ENCODE results near the gene CXCL8.

CXCL8 gene

DNA sequence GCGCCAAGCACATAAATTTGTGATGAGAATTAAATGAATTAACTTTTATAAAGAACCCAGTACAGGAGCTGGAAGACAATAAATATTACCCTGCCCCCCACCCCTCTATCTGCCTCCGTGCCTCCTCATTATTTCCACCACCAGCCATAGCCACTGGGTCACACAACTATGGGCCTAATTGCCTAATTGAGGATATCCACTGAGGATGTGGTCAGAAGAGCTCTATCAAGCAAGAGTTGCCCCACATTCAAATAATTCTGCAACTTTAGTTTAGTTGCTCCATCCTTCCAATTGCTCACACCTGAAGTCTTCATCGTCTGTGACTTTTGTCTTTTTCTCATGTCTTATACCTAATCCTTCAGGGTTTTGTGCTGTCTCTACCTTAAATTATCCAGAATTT lies 9.5 kb upstream of the CXCL8 start:
- TF ChIP-seq POLR2AphosphoS5 (IDR thresholded peaks at IDR 0.05; ENCODE audit: low read depth, low read length) (no peak), FOXP2 (optimal IDR thresholded peaks at IDR 0.05; ENCODE audit: borderline replicate concordance, extremely low read depth, extremely low read length, insufficient read depth) (no peak), SIN3A (IDR thresholded peaks at IDR 0.05; ENCODE audit: borderline replicate concordance, insufficient read depth, low read length) (no peak), TAF1 (IDR thresholded peaks at IDR 0.05; ENCODE audit: borderline replicate concordance, insufficient read depth, low read length) (no peak)
- TF ChIP-seq, protein P1, sequence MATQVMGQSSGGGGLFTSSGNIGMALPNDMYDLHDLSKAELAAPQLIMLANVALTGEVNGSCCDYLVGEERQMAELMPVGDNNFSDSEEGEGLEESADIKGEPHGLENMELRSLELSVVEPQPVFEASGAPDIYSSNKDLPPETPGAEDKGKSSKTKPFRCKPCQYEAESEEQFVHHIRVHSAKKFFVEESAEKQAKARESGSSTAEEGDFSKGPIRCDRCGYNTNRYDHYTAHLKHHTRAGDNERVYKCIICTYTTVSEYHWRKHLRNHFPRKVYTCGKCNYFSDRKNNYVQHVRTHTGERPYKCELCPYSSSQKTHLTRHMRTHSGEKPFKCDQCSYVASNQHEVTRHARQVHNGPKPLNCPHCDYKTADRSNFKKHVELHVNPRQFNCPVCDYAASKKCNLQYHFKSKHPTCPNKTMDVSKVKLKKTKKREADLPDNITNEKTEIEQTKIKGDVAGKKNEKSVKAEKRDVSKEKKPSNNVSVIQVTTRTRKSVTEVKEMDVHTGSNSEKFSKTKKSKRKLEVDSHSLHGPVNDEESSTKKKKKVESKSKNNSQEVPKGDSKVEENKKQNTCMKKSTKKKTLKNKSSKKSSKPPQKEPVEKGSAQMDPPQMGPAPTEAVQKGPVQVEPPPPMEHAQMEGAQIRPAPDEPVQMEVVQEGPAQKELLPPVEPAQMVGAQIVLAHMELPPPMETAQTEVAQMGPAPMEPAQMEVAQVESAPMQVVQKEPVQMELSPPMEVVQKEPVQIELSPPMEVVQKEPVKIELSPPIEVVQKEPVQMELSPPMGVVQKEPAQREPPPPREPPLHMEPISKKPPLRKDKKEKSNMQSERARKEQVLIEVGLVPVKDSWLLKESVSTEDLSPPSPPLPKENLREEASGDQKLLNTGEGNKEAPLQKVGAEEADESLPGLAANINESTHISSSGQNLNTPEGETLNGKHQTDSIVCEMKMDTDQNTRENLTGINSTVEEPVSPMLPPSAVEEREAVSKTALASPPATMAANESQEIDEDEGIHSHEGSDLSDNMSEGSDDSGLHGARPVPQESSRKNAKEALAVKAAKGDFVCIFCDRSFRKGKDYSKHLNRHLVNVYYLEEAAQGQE (IDR thresholded peaks at IDR 0.05; ENCODE audit: insufficient read depth in 1 of 2, low read depth in 2 of 2, low read length in 2 of 2), result no peak

DNA sequence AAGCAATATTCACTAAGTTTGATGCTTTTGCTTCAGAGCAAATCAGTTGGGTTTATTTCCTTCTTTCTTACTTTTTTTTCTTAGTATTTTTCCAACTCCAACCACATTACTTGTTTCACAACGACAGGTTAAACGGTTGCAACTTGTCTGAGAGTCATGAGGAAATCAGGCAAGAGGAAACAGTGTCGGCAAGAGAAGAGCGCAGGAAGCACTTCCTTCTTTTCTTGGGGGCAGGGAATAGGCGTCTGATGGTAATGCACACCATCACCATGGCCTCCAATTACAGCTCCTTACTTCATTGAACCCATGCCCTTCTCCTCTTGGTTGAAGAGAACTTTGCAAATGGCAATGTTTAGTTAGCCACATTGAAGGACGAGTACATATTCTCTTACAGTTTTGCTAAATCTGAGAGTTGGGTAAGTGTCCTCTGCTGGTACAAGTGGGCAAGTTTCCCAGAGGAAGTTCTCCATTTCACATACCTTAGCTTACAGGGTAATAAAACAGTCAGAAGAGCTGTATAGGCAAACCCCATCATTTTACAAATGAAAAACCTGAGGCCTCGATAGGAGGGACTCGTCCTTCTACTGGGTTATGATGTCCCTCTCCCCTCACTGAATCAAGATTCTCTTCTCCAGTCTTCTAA lies 8.3 kb upstream of the CXCL8 start:
- TF ChIP-seq, protein P1 (IDR thresholded peaks at IDR 0.05; ENCODE audit: insufficient read depth in 1 of 2, low read depth in 2 of 2, low read length in 2 of 2), result no peak
- TF ChIP-seq TAF1 (IDR thresholded peaks at IDR 0.05; ENCODE audit: borderline replicate concordance, insufficient read depth, low read length), result no peak
- no peak for TF ChIP-seq FOXP2 (optimal IDR thresholded peaks at IDR 0.05; ENCODE audit: borderline replicate concordance, extremely low read depth, extremely low read length, insufficient read depth)
- TF ChIP-seq POLR2AphosphoS5 (IDR thresholded peaks at IDR 0.05; ENCODE audit: low read depth, low read length), result no peak
- no peak for TF ChIP-seq SIN3A (IDR thresholded peaks at IDR 0.05; ENCODE audit: borderline replicate concordance, insufficient read depth, low read length)

DNA sequence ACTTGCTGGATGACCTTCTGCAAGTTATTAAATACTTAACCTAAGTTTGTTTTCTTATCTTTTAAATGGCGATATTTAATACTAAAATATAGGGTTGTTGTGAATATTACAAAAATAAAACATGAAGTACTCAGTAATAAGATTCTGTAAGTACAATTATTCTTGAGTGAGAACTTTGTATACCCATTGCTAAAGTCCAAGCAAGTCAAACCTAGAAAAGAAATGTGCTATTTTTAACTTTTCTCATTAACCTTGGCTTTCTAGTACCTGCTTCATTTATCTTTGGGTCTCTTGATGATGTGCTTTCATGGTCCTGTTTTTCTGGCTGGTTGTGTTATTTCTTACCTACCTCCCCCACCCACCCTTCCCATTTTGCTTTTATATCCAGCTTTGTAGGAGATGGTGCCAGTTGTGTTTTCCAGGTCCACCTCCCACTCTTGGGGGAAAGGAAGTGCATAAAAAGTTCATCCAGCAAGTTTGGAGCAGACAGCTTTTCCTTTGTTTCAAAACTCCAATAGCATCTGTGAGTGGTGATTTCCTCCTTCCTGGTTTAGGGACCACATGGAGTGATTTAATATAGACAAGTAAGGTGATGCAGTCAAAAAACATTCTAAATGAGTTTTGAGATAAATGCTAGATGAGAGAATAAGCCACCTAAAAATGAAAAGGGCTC lies 7.5 kb upstream of the CXCL8 start:
- no peak for TF ChIP-seq SIN3A (IDR thresholded peaks at IDR 0.05; ENCODE audit: borderline replicate concordance, insufficient read depth, low read length)
- no peak for TF ChIP-seq POLR2AphosphoS5 (IDR thresholded peaks at IDR 0.05; ENCODE audit: low read depth, low read length)
- TF ChIP-seq TAF1 (IDR thresholded peaks at IDR 0.05; ENCODE audit: borderline replicate concordance, insufficient read depth, low read length), result no peak
- TF ChIP-seq FOXP2 (optimal IDR thresholded peaks at IDR 0.05; ENCODE audit: borderline replicate concordance, extremely low read depth, extremely low read length, insufficient read depth), result no peak
- TF ChIP-seq, protein P1 (IDR thresholded peaks at IDR 0.05; ENCODE audit: insufficient read depth in 1 of 2, low read depth in 2 of 2, low read length in 2 of 2), result no peak

DNA sequence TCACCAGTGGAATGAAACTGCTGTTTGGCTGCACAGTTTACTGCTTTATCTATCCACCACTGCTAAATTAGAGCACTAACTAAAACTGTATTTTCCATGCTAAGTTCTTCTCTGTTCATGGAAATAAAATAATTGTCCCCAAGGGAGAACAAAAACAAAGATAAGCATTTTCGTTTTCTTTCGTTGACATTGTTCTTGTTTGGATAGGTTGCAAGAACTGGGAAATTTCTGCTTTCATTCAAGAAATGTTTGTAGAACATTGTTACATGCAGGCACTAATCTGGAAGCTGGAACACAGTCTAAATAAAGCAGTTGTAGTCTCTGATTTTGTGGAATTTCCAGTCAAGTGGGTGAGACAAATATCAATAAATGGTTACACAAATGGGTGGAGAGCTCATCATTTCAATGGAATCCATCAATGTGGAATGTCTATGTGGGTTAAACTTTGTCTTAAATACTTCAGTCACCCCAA lies 5.8 kb upstream of the CXCL8 start:
- no peak for TF ChIP-seq FOXP2 (optimal IDR thresholded peaks at IDR 0.05; ENCODE audit: borderline replicate concordance, extremely low read depth, extremely low read length, insufficient read depth)
- no peak for TF ChIP-seq POLR2AphosphoS5 (IDR thresholded peaks at IDR 0.05; ENCODE audit: low read depth, low read length)
- TF ChIP-seq SIN3A (IDR thresholded peaks at IDR 0.05; ENCODE audit: borderline replicate concordance, insufficient read depth, low read length), result no peak
- TF ChIP-seq, protein P1 (IDR thresholded peaks at IDR 0.05; ENCODE audit: insufficient read depth in 1 of 2, low read depth in 2 of 2, low read length in 2 of 2), result no peak
